ENCODE measurements around the gene TBC1D22B.
A peak's percentile ranks its signal among the peaks of the same experiment; 100 is the strongest.

The TBC1D22B gene

DNA sequence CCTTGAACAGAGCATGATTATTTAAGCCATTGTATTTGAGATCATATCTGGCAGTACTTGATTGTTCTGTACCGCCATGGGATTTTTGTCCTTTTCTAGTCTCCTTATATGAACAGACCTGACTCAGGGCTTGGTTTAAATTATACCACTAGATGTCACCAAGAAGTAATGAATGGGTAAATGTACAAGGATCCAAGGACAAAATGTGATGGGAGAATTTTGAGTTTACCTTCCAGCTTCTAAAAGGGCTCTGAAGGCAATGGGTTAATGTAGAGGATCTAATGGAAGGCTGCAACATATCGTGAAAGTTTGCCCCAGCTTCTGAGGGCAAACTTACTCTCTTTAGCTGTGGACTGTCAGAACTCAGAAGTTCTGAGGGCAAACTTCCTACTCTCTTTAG, 108.2 kb downstream of the TBC1D22B start:
- H3K4me3 ChIP-seq (ENCODE audit: low read length, poor library complexity, severe bottlenecking), result no peak overlapping the region
- H3K4me1 ChIP-seq (ENCODE audit: insufficient read depth, low read length, poor library complexity, severe bottlenecking), result peaks cover 19% of the 10 kb centered on the region
- H4K20me1 ChIP-seq (ENCODE audit: insufficient read depth, low read length, poor library complexity, severe bottlenecking), result peaks cover 2% of the 10 kb centered on the region
- H3K27me3 ChIP-seq (ENCODE audit: insufficient read depth, low read length, poor library complexity, severe bottlenecking), result no peaks in the 10 kb centered on the region
- peaks cover 34% of the 10 kb centered on the region; the same call in 1 of the 2 replicates for H3K36me3 ChIP-seq (ENCODE audit: insufficient read depth, low read length)
- no peaks in the 10 kb centered on the region for H3K9me3 ChIP-seq (ENCODE audit: insufficient read depth, low read depth, low read length)
- H3F3A ChIP-seq (ENCODE audit: low read depth), result peaks cover 3% of the 10 kb centered on the region; the same call in 1 of the 2 replicates
- H2AFZ ChIP-seq (ENCODE audit: low read length), result no peak overlapping the region
- no peaks in the 10 kb centered on the region for H3K9me2 ChIP-seq (replicated peaks; ENCODE audit: low read depth, low read length)
- 0 out of 2 replicates have a peak, but pooled peaks cover 6% of the 10 kb centered on the region for H3K79me2 ChIP-seq (ENCODE audit: insufficient read depth, low read length)
- no peak overlapping the region for H3K4me2 ChIP-seq (ENCODE audit: low read depth, low read length, poor library complexity, severe bottlenecking)
- no peak overlapping the region for H3K9ac ChIP-seq (ENCODE audit: low read depth, low read length, poor library complexity, severe bottlenecking)
- TF ChIP-seq EZH2phosphoT487 (IDR thresholded peaks at IDR 0.05; ENCODE audit: borderline replicate concordance), result no peak
- TF ChIP-seq, protein P1, sequence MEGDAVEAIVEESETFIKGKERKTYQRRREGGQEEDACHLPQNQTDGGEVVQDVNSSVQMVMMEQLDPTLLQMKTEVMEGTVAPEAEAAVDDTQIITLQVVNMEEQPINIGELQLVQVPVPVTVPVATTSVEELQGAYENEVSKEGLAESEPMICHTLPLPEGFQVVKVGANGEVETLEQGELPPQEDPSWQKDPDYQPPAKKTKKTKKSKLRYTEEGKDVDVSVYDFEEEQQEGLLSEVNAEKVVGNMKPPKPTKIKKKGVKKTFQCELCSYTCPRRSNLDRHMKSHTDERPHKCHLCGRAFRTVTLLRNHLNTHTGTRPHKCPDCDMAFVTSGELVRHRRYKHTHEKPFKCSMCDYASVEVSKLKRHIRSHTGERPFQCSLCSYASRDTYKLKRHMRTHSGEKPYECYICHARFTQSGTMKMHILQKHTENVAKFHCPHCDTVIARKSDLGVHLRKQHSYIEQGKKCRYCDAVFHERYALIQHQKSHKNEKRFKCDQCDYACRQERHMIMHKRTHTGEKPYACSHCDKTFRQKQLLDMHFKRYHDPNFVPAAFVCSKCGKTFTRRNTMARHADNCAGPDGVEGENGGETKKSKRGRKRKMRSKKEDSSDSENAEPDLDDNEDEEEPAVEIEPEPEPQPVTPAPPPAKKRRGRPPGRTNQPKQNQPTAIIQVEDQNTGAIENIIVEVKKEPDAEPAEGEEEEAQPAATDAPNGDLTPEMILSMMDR (conservative IDR thresholded peaks at IDR 0.05; ENCODE audit: low read length), result peak; percentile 55

DNA sequence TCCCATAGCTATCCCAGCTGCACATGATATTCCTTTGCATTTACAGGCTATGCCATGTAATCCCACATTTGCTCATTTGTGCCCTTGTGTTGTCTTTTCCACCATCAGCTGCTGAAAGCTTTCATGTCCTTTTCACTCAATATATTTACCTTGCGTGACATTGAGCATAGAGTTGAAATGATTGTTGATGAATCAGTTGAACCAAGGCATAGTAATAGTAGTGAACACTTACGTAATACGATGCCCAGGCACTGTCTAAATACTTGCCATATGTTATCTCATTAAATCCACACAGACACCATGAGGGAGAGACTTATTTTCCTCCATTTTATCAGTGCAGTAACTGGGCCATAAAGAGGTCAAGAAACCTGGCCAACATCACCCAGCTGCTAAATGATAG, 109.3 kb downstream of the TBC1D22B start:
- Histone ChIP-seq H3K9ac (ENCODE audit: low read depth, low read length, poor library complexity, severe bottlenecking) (no peak overlapping the region), H3K9me3 (ENCODE audit: insufficient read depth, low read depth, low read length) (no peaks in the 10 kb centered on the region), H3K27me3 (ENCODE audit: insufficient read depth, low read length, poor library complexity, severe bottlenecking) (no peaks in the 10 kb centered on the region), H3K79me2 (ENCODE audit: insufficient read depth, low read length) (0 out of 2 replicates have a peak, but pooled peaks cover 6% of the 10 kb centered on the region), H3K36me3 (ENCODE audit: insufficient read depth, low read length) (peaks cover 38% of the 10 kb centered on the region; the same call in 1 of the 2 replicates), H2AFZ (ENCODE audit: low read length) (no peak overlapping the region), H3K4me2 (ENCODE audit: low read depth, low read length, poor library complexity, severe bottlenecking) (no peak overlapping the region), H3K9me2 (replicated peaks; ENCODE audit: low read depth, low read length) (no peaks in the 10 kb centered on the region), H4K20me1 (ENCODE audit: insufficient read depth, low read length, poor library complexity, severe bottlenecking) (peaks cover 2% of the 10 kb centered on the region), H3K4me3 (ENCODE audit: low read length, poor library complexity, severe bottlenecking) (no peak overlapping the region), H3F3A (ENCODE audit: low read depth) (peaks cover 3% of the 10 kb centered on the region; the same call in 1 of the 2 replicates), H3K4me1 (ENCODE audit: insufficient read depth, low read length, poor library complexity, severe bottlenecking) (peaks cover 12% of the 10 kb centered on the region)
- no peak for TF ChIP-seq EZH2phosphoT487 (IDR thresholded peaks at IDR 0.05; ENCODE audit: borderline replicate concordance)
- TF ChIP-seq, protein P1 (conservative IDR thresholded peaks at IDR 0.05; ENCODE audit: low read length), result no peak

DNA sequence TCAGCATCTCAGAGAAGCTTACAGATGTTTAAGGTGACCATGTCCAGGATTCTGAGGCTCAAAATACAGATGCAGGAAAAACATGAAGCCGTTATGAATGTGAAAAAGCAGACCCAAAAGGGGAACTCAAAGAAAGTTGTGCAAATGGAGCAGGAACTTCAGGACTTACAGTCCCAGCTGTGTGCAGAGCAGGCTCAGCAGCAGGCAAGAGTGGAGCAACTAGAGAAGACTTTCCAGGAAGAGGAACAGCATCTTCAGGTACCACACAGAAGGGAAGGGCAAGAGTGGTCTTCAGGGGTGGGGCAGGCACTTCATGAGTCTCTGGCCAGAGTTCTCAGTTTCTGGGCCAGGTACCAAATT, 111.4 kb downstream of the TBC1D22B start:
- H3K9me3 ChIP-seq (ENCODE audit: insufficient read depth, low read depth, low read length), result no peaks in the 10 kb centered on the region
- H3K4me3 ChIP-seq (ENCODE audit: low read length, poor library complexity, severe bottlenecking), result no peak overlapping the region
- no peak overlapping the region for H3K9ac ChIP-seq (ENCODE audit: low read depth, low read length, poor library complexity, severe bottlenecking)
- H3K4me1 ChIP-seq (ENCODE audit: insufficient read depth, low read length, poor library complexity, severe bottlenecking), result no peaks in the 10 kb centered on the region
- no peaks in the 10 kb centered on the region for H4K20me1 ChIP-seq (ENCODE audit: insufficient read depth, low read length, poor library complexity, severe bottlenecking)
- H3K9me2 ChIP-seq (replicated peaks; ENCODE audit: low read depth, low read length), result no peaks in the 10 kb centered on the region
- no peak overlapping the region for H2AFZ ChIP-seq (ENCODE audit: low read length)
- no peak overlapping the region for H3K4me2 ChIP-seq (ENCODE audit: low read depth, low read length, poor library complexity, severe bottlenecking)
- no peaks in the 10 kb centered on the region for H3F3A ChIP-seq (ENCODE audit: low read depth)
- H3K79me2 ChIP-seq (ENCODE audit: insufficient read depth, low read length), result 0 out of 2 replicates have a peak, but pooled peaks cover 3% of the 10 kb centered on the region
- peaks cover 39% of the 10 kb centered on the region; the same call in 1 of the 2 replicates for H3K36me3 ChIP-seq (ENCODE audit: insufficient read depth, low read length)
- TF ChIP-seq, protein P1 (conservative IDR thresholded peaks at IDR 0.05; ENCODE audit: low read length), result no peak
- no peak for TF ChIP-seq EZH2phosphoT487 (IDR thresholded peaks at IDR 0.05; ENCODE audit: borderline replicate concordance)
- no peaks in the 10 kb centered on the region for H3K27me3 ChIP-seq (ENCODE audit: insufficient read depth, low read length, poor library complexity, severe bottlenecking)

Measured in Loucy (cell line).